ENCODE results near the gene H2BK1. TPM values are rescaled to one million over a fixed set of nuclear protein-coding genes. Genes with fewer than 3 reads are reported as not detected.

Gene H2BK1
- total RNA-seq, 2 donors from 2014 or later = not detected

DNA sequence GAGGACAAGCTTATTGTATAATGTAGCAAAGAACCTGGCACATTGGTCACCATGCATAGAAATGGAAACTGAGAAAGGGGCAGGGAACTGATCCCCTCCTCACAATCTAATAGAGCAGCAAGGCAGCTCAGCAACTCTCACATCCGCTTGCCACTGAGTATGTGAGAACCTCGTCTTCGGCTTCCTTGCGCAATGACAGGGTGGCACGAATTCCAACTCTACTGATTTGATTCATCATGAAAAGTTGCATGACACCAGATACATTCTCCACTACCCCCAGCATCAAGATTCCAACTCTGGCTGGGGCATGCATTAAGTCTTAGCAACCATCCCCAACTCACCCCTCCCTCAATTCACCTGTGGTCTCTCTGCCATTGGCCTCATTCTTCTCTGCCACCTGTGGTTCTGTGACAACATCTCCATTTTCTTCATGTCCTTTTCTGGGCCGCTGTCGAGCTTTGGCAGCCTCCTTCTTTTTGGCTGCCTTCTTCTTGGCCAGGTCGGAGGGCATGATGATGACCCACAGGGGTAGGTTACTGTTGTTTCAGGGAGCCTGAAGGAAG lies 15.7 kb upstream of the H2BK1 start:
- Histone ChIP-seq H3K27me3 (no peaks in the 10 kb centered on the region), H3K4me3 (peak overlapping the region in 1 of 2 donors; percentile 65), H3K9me3 (no peaks in the 10 kb centered on the region), H3K4me1 (peaks cover 21% of the 10 kb centered on the region), H3K36me3 (replicated peaks in 1 of 2; ENCODE audit: insufficient read depth in 1 of 2, low read depth in 2 of 2) (peaks cover 0 to 9% of the 10 kb centered on the region in 2 donors), H3K27ac (no peak overlapping the region)
- 43 to 50% methylated on average over 8 of the region's 8 CpGs for WGBS, 2 donors
- intact Hi-C loops (cut with DNase I) = no loop called here
- DNase-seq (no peak), ATAC-seq (no peak)
- TF ChIP-seq, protein P1, sequence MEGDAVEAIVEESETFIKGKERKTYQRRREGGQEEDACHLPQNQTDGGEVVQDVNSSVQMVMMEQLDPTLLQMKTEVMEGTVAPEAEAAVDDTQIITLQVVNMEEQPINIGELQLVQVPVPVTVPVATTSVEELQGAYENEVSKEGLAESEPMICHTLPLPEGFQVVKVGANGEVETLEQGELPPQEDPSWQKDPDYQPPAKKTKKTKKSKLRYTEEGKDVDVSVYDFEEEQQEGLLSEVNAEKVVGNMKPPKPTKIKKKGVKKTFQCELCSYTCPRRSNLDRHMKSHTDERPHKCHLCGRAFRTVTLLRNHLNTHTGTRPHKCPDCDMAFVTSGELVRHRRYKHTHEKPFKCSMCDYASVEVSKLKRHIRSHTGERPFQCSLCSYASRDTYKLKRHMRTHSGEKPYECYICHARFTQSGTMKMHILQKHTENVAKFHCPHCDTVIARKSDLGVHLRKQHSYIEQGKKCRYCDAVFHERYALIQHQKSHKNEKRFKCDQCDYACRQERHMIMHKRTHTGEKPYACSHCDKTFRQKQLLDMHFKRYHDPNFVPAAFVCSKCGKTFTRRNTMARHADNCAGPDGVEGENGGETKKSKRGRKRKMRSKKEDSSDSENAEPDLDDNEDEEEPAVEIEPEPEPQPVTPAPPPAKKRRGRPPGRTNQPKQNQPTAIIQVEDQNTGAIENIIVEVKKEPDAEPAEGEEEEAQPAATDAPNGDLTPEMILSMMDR (IDR thresholded peaks at IDR 0.05) = no peak
- no peak for TF ChIP-seq POLR2A (IDR thresholded peaks at IDR 0.05)

DNA sequence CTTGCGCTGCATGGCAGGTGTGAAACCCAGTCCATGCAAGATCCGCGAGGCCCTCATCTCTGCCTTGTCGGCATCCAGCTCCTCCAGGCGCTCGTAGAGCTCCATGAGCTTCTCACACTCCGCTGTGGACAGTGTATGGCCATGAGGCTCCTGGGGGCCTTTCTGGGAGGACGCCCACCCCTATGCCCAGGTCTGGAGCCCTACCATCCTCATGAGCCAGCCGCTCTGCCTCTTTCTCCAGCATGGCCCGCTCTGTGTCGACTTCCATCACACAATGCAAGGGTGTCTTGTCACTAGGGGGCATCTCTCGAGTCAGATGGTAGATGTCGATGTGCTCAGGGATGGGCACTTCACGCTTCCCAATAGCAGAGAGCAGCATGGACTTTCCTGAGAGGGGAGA lies 13.4 kb upstream of the H2BK1 start:
- Histone ChIP-seq H3K4me3 (no peak overlapping the region), H3K27me3 (no peaks in the 10 kb centered on the region), H3K36me3 (replicated peaks in 1 of 2; ENCODE audit: insufficient read depth in 1 of 2, low read depth in 2 of 2) (peaks cover 0 to 16% of the 10 kb centered on the region in 2 donors), H3K9me3 (no peaks in the 10 kb centered on the region), H3K4me1 (peaks cover 21% of the 10 kb centered on the region), H3K27ac (no peak overlapping the region)
- ATAC-seq (no peak), DNase-seq (no peak)
- intact Hi-C loops (cut with DNase I) = no loop called here
- WGBS, 2 donors = 86 to 89% methylated on average over 13 to 14 of the region's 14 CpGs
- TF ChIP-seq, protein P1 (IDR thresholded peaks at IDR 0.05) = no peak
- no peak for TF ChIP-seq POLR2A (IDR thresholded peaks at IDR 0.05)

DNA sequence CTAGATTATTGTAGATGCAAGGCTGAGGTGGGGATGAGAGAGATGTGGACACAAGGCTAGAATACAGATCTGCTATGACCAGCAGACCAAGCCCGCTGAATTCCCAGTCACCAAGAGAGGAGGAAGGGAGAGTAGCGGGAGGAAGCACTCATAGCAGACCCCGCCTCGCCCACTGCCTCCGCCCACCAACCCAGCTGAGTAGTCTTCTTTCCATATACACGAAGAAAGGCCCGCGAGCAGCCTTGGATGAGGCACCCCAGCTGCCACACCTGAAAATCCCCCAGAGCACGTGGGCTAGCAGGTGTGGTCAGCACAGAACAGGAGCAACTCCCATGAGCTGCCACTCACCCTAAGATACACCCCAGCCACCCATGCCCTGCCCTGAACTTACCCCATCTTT lies 7.9 kb upstream of the H2BK1 start:
- intact Hi-C loops (cut with DNase I) = no loop called here
- Histone ChIP-seq H3K36me3 (replicated peaks in 1 of 2; ENCODE audit: insufficient read depth in 1 of 2, low read depth in 2 of 2) (peaks cover 0 to 43% of the 10 kb centered on the region in 2 donors), H3K9me3 (no peaks in the 10 kb centered on the region), H3K4me1 (no peaks in the 10 kb centered on the region), H3K27me3 (no peaks in the 10 kb centered on the region), H3K4me3 (no peak overlapping the region), H3K27ac (no peak overlapping the region)
- DNase-seq (no peak), ATAC-seq (no peak)
- 94 to 98% methylated on average over 8 to 9 of the region's 9 CpGs for WGBS, 2 donors
- TF ChIP-seq, protein P1 (IDR thresholded peaks at IDR 0.05) = no peak
- no peak for TF ChIP-seq POLR2A (IDR thresholded peaks at IDR 0.05)

DNA sequence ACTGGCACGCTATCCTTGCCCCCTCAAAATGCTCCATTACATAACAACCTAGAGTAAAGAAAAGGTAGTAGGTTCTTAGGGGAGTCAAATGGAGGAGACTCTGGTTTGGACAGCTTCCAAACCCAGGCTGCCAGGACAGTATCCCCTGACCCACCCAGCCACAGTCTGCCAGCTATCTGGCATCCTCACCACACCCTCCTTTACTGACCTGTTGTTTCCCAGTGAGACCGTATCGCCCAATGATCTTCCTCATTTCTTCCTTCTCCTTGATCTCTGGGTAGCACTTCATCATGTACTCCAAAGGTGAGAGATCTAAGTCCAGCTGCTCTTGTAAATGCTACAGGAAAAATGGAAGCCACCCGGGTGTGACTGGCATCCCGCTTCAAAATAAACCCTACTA lies 5.1 kb upstream of the H2BK1 start:
- Histone ChIP-seq H3K36me3 (replicated peaks in 1 of 2; ENCODE audit: insufficient read depth in 1 of 2, low read depth in 2 of 2) (peaks cover 0 to 34% of the 10 kb centered on the region in 2 donors), H3K27ac (no peak overlapping the region), H3K4me1 (no peaks in the 10 kb centered on the region), H3K27me3 (no peaks in the 10 kb centered on the region), H3K9me3 (no peaks in the 10 kb centered on the region), H3K4me3 (no peak overlapping the region)
- WGBS, 2 donors = 96 to 98% methylated on average over 5 of the region's 5 CpGs
- no peak for ATAC-seq
- TF ChIP-seq, protein P1 (IDR thresholded peaks at IDR 0.05) = no peak
- no peak for TF ChIP-seq POLR2A (IDR thresholded peaks at IDR 0.05)
- intact Hi-C loops (cut with DNase I) = no loop called here
- no peak for DNase-seq

DNA sequence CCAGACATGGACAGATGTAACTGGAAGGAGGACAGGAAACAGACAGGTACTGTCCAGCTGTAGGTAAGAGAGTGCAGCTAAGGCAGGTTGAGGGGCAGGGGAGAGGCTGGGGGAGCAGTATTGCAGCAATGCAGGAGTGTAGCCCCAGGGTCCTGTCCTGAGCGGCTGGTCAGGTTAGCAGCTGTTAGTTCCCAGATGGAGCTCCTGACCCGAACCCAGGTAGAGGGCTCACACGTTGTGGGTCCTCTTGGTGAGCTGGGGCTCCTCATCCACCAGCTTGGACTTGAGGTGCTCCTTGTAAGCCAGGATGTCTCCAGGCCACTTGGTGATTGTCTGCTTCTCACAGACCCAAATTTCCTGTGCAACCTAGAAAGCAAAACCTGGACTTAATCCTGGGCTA lies 3.5 kb upstream of the H2BK1 start:
- intact Hi-C loops (cut with DNase I) = no loop called here
- DNase-seq = no peak
- no peaks in the 10 kb centered on the region for H3K27me3 ChIP-seq
- H3K9me3 ChIP-seq = no peaks in the 10 kb centered on the region
- no peaks in the 10 kb centered on the region for H3K4me1 ChIP-seq
- peaks cover 0 to 32% of the 10 kb centered on the region in 2 donors for H3K36me3 ChIP-seq (replicated peaks in 1 of 2; ENCODE audit: insufficient read depth in 1 of 2, low read depth in 2 of 2)
- no peak for TF ChIP-seq POLR2A (IDR thresholded peaks at IDR 0.05)
- TF ChIP-seq, protein P1 (IDR thresholded peaks at IDR 0.05) = no peak
- no peak overlapping the region for H3K4me3 ChIP-seq
- no peak overlapping the region for H3K27ac ChIP-seq
- WGBS, 2 donors = 73 to 100% methylated on average over 1 to 3 of the region's 3 CpGs
- no peak for ATAC-seq

Data from body of pancreas (tissue), 4 donors.